Measurements from ENCODE around the gene TTLL13.

GRCh38 chr15:90306560-90306959 lies 57.2 kb downstream of the TTLL13 start:
- TF ChIP-seq CTCF (IDR thresholded peaks at IDR 0.05): no peak
- TF ChIP-seq POLR2A (IDR thresholded peaks at IDR 0.05; ENCODE audit: low read depth): no peak
- no peak for TF ChIP-seq POLR2AphosphoS5 (IDR thresholded peaks at IDR 0.05)
- TF ChIP-seq EP300 (IDR thresholded peaks at IDR 0.05): no peak

Measured in esophagus muscularis mucosa (tissue), 4 donors.